Measurements from ENCODE around the gene HCAR1.
"Not testable (repeated sequence)": the region's sequence is repeated elsewhere in the genome, so short reads cannot be mapped to it uniquely, and the experiment has no call there.

The HCAR1 gene

GRCh38 chr12:122738571-122738970, 7.9 kb upstream of the HCAR1 start:
- no peaks in the 10 kb centered on the region for H3K27me3 ChIP-seq (ENCODE audit: control insufficient read depth, insufficient read depth, low read length)
- no peaks in the 10 kb centered on the region for H3K9me3 ChIP-seq (replicated peaks; ENCODE audit: low read length)
- no peaks in the 10 kb centered on the region for H3K36me3 ChIP-seq (ENCODE audit: insufficient read depth, low read length)
- H3K4me3 ChIP-seq (ENCODE audit: low read length), result no peak overlapping the region
- no peaks in the 10 kb centered on the region for H3K4me1 ChIP-seq (ENCODE audit: control insufficient read depth, insufficient read depth, low read length)
- H3K9ac ChIP-seq (ENCODE audit: low read depth, low read length), result no peak overlapping the region
- H3K4me2 ChIP-seq (ENCODE audit: low read length), result no peak overlapping the region

- Histone ChIP-seq H3K4me2 (ENCODE audit: low read length) (no peak overlapping the region), H3K9ac (ENCODE audit: low read depth, low read length) (no peak overlapping the region), H3K9me3 (replicated peaks; ENCODE audit: low read length) (no peaks in the 10 kb centered on the region), H3K4me1 (ENCODE audit: control insufficient read depth, insufficient read depth, low read length) (no peaks in the 10 kb centered on the region), H3K4me3 (ENCODE audit: low read length) (no peak overlapping the region), H3K36me3 (ENCODE audit: insufficient read depth, low read length) (no peaks in the 10 kb centered on the region), H3K27me3 (ENCODE audit: control insufficient read depth, insufficient read depth, low read length) (peaks cover 13% of the 10 kb centered on the region)
Observed at GRCh38 chr12:122732611-122733010, 2.0 kb upstream of the HCAR1 start.

- H3K9ac ChIP-seq (ENCODE audit: low read depth, low read length), result no peak overlapping the region
- H3K4me1 ChIP-seq (ENCODE audit: control insufficient read depth, insufficient read depth, low read length), result no peaks in the 10 kb centered on the region
- no peak overlapping the region for H3K4me2 ChIP-seq (ENCODE audit: low read length)
- H3K4me3 ChIP-seq (ENCODE audit: low read length), result no peak overlapping the region
- H3K36me3 ChIP-seq (ENCODE audit: insufficient read depth, low read length), result no peaks in the 10 kb centered on the region
- H3K27me3 ChIP-seq (ENCODE audit: control insufficient read depth, insufficient read depth, low read length), result peaks cover 13% of the 10 kb centered on the region
- no peaks in the 10 kb centered on the region for H3K9me3 ChIP-seq (replicated peaks; ENCODE audit: low read length)
Observed at GRCh38 chr12:122732170-122732569, 1.5 kb upstream of the HCAR1 start.

- no peaks in the 10 kb centered on the region for H3K36me3 ChIP-seq (ENCODE audit: insufficient read depth, low read length)
- no peak overlapping the region for H3K4me2 ChIP-seq (ENCODE audit: low read length)
- no peaks in the 10 kb centered on the region for H3K9me3 ChIP-seq (replicated peaks; ENCODE audit: low read length)
- no peaks in the 10 kb centered on the region for H3K4me1 ChIP-seq (ENCODE audit: control insufficient read depth, insufficient read depth, low read length)
- H3K9ac ChIP-seq (ENCODE audit: low read depth, low read length), result no peak overlapping the region
- no peak overlapping the region for H3K4me3 ChIP-seq (ENCODE audit: low read length)
- peaks cover 13% of the 10 kb centered on the region for H3K27me3 ChIP-seq (ENCODE audit: control insufficient read depth, insufficient read depth, low read length)
Observed at GRCh38 chr12:122729583-122730214, 945 bp downstream of the HCAR1 start.

- no peaks in the 10 kb centered on the region for H3K9me3 ChIP-seq (replicated peaks; ENCODE audit: low read length)
- no peaks in the 10 kb centered on the region for H3K36me3 ChIP-seq (ENCODE audit: insufficient read depth, low read length)
- H3K27me3 ChIP-seq (ENCODE audit: control insufficient read depth, insufficient read depth, low read length), result peaks cover 11% of the 10 kb centered on the region
- H3K4me3 ChIP-seq (ENCODE audit: low read length), result no peak overlapping the region
- H3K4me2 ChIP-seq (ENCODE audit: low read length), result no peak overlapping the region
- H3K9ac ChIP-seq (ENCODE audit: low read depth, low read length), result no peak overlapping the region
- H3K4me1 ChIP-seq (ENCODE audit: control insufficient read depth, insufficient read depth, low read length), result no peaks in the 10 kb centered on the region
Observed at GRCh38 chr12:122726080-122726558, 4.5 kb downstream of the HCAR1 start.

GRCh38 chr12:122725452-122726079, 5.1 kb downstream of the HCAR1 start:
- no peaks in the 10 kb centered on the region for H3K9me3 ChIP-seq (replicated peaks; ENCODE audit: low read length)
- H3K4me3 ChIP-seq (ENCODE audit: low read length), result no peak overlapping the region
- H3K9ac ChIP-seq (ENCODE audit: low read depth, low read length), result no peak overlapping the region
- H3K4me1 ChIP-seq (ENCODE audit: control insufficient read depth, insufficient read depth, low read length), result no peaks in the 10 kb centered on the region
- no peaks in the 10 kb centered on the region for H3K36me3 ChIP-seq (ENCODE audit: insufficient read depth, low read length)
- peaks cover 6% of the 10 kb centered on the region for H3K27me3 ChIP-seq (ENCODE audit: control insufficient read depth, insufficient read depth, low read length)
- no peak overlapping the region for H3K4me2 ChIP-seq (ENCODE audit: low read length)

- Histone ChIP-seq H3K4me2 (ENCODE audit: low read length) (no peak overlapping the region), H3K9me3 (replicated peaks; ENCODE audit: low read length) (no peaks in the 10 kb centered on the region), H3K36me3 (ENCODE audit: insufficient read depth, low read length) (no peaks in the 10 kb centered on the region), H3K4me3 (ENCODE audit: low read length) (no peak overlapping the region), H3K4me1 (ENCODE audit: control insufficient read depth, insufficient read depth, low read length) (peaks cover 4% of the 10 kb centered on the region), H3K27me3 (ENCODE audit: control insufficient read depth, insufficient read depth, low read length) (no peaks in the 10 kb centered on the region), H3K9ac (ENCODE audit: low read depth, low read length) (no peak overlapping the region)
Observed at GRCh38 chr12:122724641-122725243, 5.9 kb downstream of the HCAR1 start.

- Histone ChIP-seq H3K4me2 (ENCODE audit: low read length) (no peak overlapping the region), H3K4me3 (ENCODE audit: low read length) (no peak overlapping the region), H3K4me1 (ENCODE audit: control insufficient read depth, insufficient read depth, low read length) (peaks cover 4% of the 10 kb centered on the region), H3K9ac (ENCODE audit: low read depth, low read length) (no peak overlapping the region), H3K9me3 (replicated peaks; ENCODE audit: low read length) (no peaks in the 10 kb centered on the region), H3K36me3 (ENCODE audit: insufficient read depth, low read length) (no peaks in the 10 kb centered on the region), H3K27me3 (ENCODE audit: control insufficient read depth, insufficient read depth, low read length) (no peaks in the 10 kb centered on the region)
Observed at GRCh38 chr12:122722387-122722786, 8.3 kb downstream of the HCAR1 start.

GRCh38 chr12:122721057-122721545, 9.5 kb downstream of the HCAR1 start:
- H3K36me3 ChIP-seq (ENCODE audit: insufficient read depth, low read length), result no peaks in the 10 kb centered on the region
- H3K4me3 ChIP-seq (ENCODE audit: low read length), result no peak overlapping the region
- no peaks in the 10 kb centered on the region for H3K9me3 ChIP-seq (replicated peaks; ENCODE audit: low read length)
- peaks cover 4% of the 10 kb centered on the region for H3K4me1 ChIP-seq (ENCODE audit: control insufficient read depth, insufficient read depth, low read length)
- peaks cover 2% of the 10 kb centered on the region for H3K27me3 ChIP-seq (ENCODE audit: control insufficient read depth, insufficient read depth, low read length)
- H3K4me2 ChIP-seq (ENCODE audit: low read length), result no peak overlapping the region
- no peak overlapping the region for H3K9ac ChIP-seq (ENCODE audit: low read depth, low read length)

- not testable (repeated sequence) for H3K9ac ChIP-seq (ENCODE audit: low read depth, low read length); H3K9me3 ChIP-seq (replicated peaks; ENCODE audit: low read length)
Observed at GRCh38 chr12:122716658-122717057, 14.0 kb downstream of the HCAR1 start, which contains the start of gene HCAR3. HCAR3 (minus strand) TSS chr12:122716811; CDS start chr12:122716737, 74 bp downstream.

GRCh38 chr12:122715211-122715610, 15.4 kb downstream of the HCAR1 start:
- H3K4me2 ChIP-seq (ENCODE audit: low read length); H3K4me1 ChIP-seq (ENCODE audit: control insufficient read depth, insufficient read depth, low read length); H3K9me3 ChIP-seq (replicated peaks; ENCODE audit: low read length); H3K36me3 ChIP-seq (ENCODE audit: insufficient read depth, low read length); H3K4me3 ChIP-seq (ENCODE audit: low read length); H3K9ac ChIP-seq (ENCODE audit: low read depth, low read length): not testable (repeated sequence)
- peaks cover 12% of the 10 kb centered on the region for H3K27me3 ChIP-seq (ENCODE audit: control insufficient read depth, insufficient read depth, low read length)

More at GRCh38 chr12:122716658-122717057, 14.0 kb downstream of the HCAR1 start, which contains the start of gene HCAR3:
- H3K4me3 ChIP-seq (ENCODE audit: low read length); H3K36me3 ChIP-seq (ENCODE audit: insufficient read depth, low read length); H3K27me3 ChIP-seq (ENCODE audit: control insufficient read depth, insufficient read depth, low read length); H3K4me2 ChIP-seq (ENCODE audit: low read length); H3K4me1 ChIP-seq (ENCODE audit: control insufficient read depth, insufficient read depth, low read length): not testable (repeated sequence)
